Mesendoderm (in vitro differentiated cells): ENCODE measurements around the gene CXXC4.

Experiments
- DNase-seq: peaks from one replicate; pipeline ENCODE4 v3.0.0; 2013
- H2AK5ac ChIP-seq: 2 replicates; pipeline ENCODE4 v1.6.1; 2013; ENCODE audit warnings: low read length, inconsistent platforms
- H2BK120ac ChIP-seq: 2 replicates; pipeline ENCODE4 v1.6.1; 2013; ENCODE audit warnings: low read depth, mild to moderate bottlenecking, low read length, moderate library complexity, mixed read lengths
- H2BK15ac ChIP-seq: replicated peaks from 2 replicates; pipeline ENCODE4 v1.6.1; 2013; ENCODE audit warnings: low read depth, mild to moderate bottlenecking, moderate library complexity
- H2BK5ac ChIP-seq: 2 replicates; pipeline ENCODE4 v1.6.1; 2013; ENCODE audit warnings: low read length, inconsistent platforms
- H3K18ac ChIP-seq: 2 replicates; pipeline ENCODE4 v1.6.1; 2013; ENCODE audit warnings: mild to moderate bottlenecking, low read length, mixed read lengths
- H3K23ac ChIP-seq: one replicate; pipeline ENCODE4 v1.6.1; 2013; ENCODE audit warnings: low read length
- H3K27ac ChIP-seq: 2 replicates; pipeline ENCODE4 v1.5.1; 2013; ENCODE audit warnings: low read depth, mild to moderate bottlenecking, inconsistent platforms, low read length, moderate library complexity
- H3K27me3 ChIP-seq: 2 replicates; pipeline ENCODE4 v1.6.1; 2013; ENCODE audit warnings: low read length, control low read depth, mild to moderate bottlenecking, inconsistent platforms; ENCODE audit not compliant: insufficient read depth, poor library complexity
- H3K36me3 ChIP-seq: 2 replicates; pipeline ENCODE4 v1.6.1; 2013; ENCODE audit warnings: low read length, inconsistent platforms; ENCODE audit not compliant: control insufficient read depth, insufficient read depth
- H3K4ac ChIP-seq: one replicate; pipeline ENCODE4 v1.6.1; 2013; ENCODE audit warnings: low read depth, mild to moderate bottlenecking, low read length, moderate library complexity
- H3K4me1 ChIP-seq: 2 replicates; pipeline ENCODE4 v1.6.1; 2013; ENCODE audit warnings: low read depth, low read length, inconsistent platforms; ENCODE audit not compliant: control insufficient read depth
- H3K4me2 ChIP-seq: 2 replicates; pipeline ENCODE4 v1.6.1; 2013; ENCODE audit warnings: low read length
- H3K4me3 ChIP-seq: 2 replicates; pipeline ENCODE4 v1.5.1; 2013; ENCODE audit warnings: mild to moderate bottlenecking, low read length
- H3K56ac ChIP-seq: one replicate; pipeline ENCODE4 v1.6.1; 2013; ENCODE audit warnings: low read length
- H3K79me1 ChIP-seq: 2 replicates; pipeline ENCODE4 v1.6.1; 2013; ENCODE audit warnings: low read length, inconsistent platforms
- H3K79me2 ChIP-seq: 2 replicates; pipeline ENCODE4 v1.6.1; 2013; ENCODE audit warnings: mild to moderate bottlenecking, low read length; ENCODE audit not compliant: control insufficient read depth, insufficient read depth
- H3K9ac ChIP-seq: 2 replicates; pipeline ENCODE4 v1.6.1; 2013; ENCODE audit warnings: low read length, inconsistent platforms
- H4K5ac ChIP-seq: one replicate; pipeline ENCODE4 v1.6.1; 2013; ENCODE audit warnings: low read length
- H4K8ac ChIP-seq: one replicate; pipeline ENCODE4 v1.6.1; 2013; ENCODE audit warnings: low read depth, mild to moderate bottlenecking, control low read depth, low read length, moderate library complexity
- WGBS: extraction: QIAGEN DNeasy Blood & Tissue Kit; methylation state at CpG from one replicate; pipeline ENCODE4 v1.1.7; 2013; ENCODE audit warnings: low lambda C conversion rate, missing lambda C conversion rate; ENCODE audit not compliant: insufficient coverage; ENCODE audit errors: extremely low coverage; 5-methylcytosine and 5-hydroxymethylcytosine counted together

The CXXC4 gene

GRCh38 chr4:104524026-104524425, 29.3 kb upstream of the CXXC4 start:
- Histone ChIP-seq H3K18ac (no peak overlapping the region), H3K4me2 (no peak overlapping the region), H3K9ac (no peak overlapping the region), H2BK120ac (no peak overlapping the region), H3K27ac (no peak overlapping the region), H3K27me3 (no peaks in the 10 kb centered on the region), H3K4ac (no peak overlapping the region), H2BK5ac (no peak overlapping the region), H3K4me1 (no peaks in the 10 kb centered on the region), H3K79me1 (no peaks in the 10 kb centered on the region), H3K56ac (no peak overlapping the region), H2BK15ac (no peak overlapping the region), H3K23ac (no peak overlapping the region), H2AK5ac (no peak overlapping the region), H3K79me2 (no peaks in the 10 kb centered on the region), H4K8ac (no peak overlapping the region), H4K5ac (no peak overlapping the region), H3K36me3 (no peaks in the 10 kb centered on the region), H3K4me3 (no peak overlapping the region)
- DNase-seq = no peak
- WGBS = no CpG with 5 or more reads among the region's 2 CpGs

GRCh38 chr4:104519588-104519987, 24.9 kb upstream of the CXXC4 start:
- Histone ChIP-seq H2BK15ac (no peak overlapping the region), H4K8ac (no peak overlapping the region), H3K9ac (no peak overlapping the region), H3K27me3 (no peaks in the 10 kb centered on the region), H3K4me1 (no peaks in the 10 kb centered on the region), H2AK5ac (no peak overlapping the region), H3K4me3 (no peak overlapping the region), H2BK5ac (no peak overlapping the region), H4K5ac (no peak overlapping the region), H3K56ac (no peak overlapping the region), H3K36me3 (no peaks in the 10 kb centered on the region), H3K4ac (no peak overlapping the region), H3K23ac (no peak overlapping the region), H3K27ac (no peak overlapping the region), H2BK120ac (no peak overlapping the region), H3K18ac (no peak overlapping the region), H3K4me2 (no peak overlapping the region), H3K79me1 (no peaks in the 10 kb centered on the region), H3K79me2 (no peaks in the 10 kb centered on the region)
- no peak for DNase-seq

GRCh38 chr4:104516884-104517283, 22.2 kb upstream of the CXXC4 start:
- Histone ChIP-seq H3K56ac (no peak overlapping the region), H3K4me1 (no peaks in the 10 kb centered on the region), H2AK5ac (no peak overlapping the region), H3K27ac (no peak overlapping the region), H3K4ac (no peak overlapping the region), H4K8ac (no peak overlapping the region), H2BK120ac (no peak overlapping the region), H3K9ac (no peak overlapping the region), H3K27me3 (no peaks in the 10 kb centered on the region), H2BK5ac (no peak overlapping the region), H3K79me1 (no peaks in the 10 kb centered on the region), H3K36me3 (no peaks in the 10 kb centered on the region), H3K4me3 (no peak overlapping the region), H2BK15ac (no peak overlapping the region), H3K18ac (no peak overlapping the region), H3K23ac (no peak overlapping the region), H3K79me2 (no peaks in the 10 kb centered on the region), H4K5ac (no peak overlapping the region), H3K4me2 (no peak overlapping the region)
- DNase-seq = no peak

- Histone ChIP-seq H3K4ac (no peak overlapping the region), H4K8ac (no peak overlapping the region)
- no CpG with 5 or more reads among the region's 1 CpG for WGBS
These were observed 13.5 kb upstream of the CXXC4 start for GRCh38 chr4:104508224-104508623.

GRCh38 chr4:104507112-104507511, 12.4 kb upstream of the CXXC4 start:
- no peaks in the 10 kb centered on the region for H3K79me2 ChIP-seq
- no peak overlapping the region for H3K18ac ChIP-seq
- H3K27me3 ChIP-seq = no peaks in the 10 kb centered on the region
- no peak overlapping the region for H3K4me2 ChIP-seq
- H4K5ac ChIP-seq = no peak overlapping the region
- no peak overlapping the region for H3K23ac ChIP-seq
- H3K4me3 ChIP-seq = no peak overlapping the region
- H3K4me1 ChIP-seq = no peaks in the 10 kb centered on the region
- no peak overlapping the region for H3K56ac ChIP-seq
- H2BK120ac ChIP-seq = no peak overlapping the region
- no peak overlapping the region for H2BK5ac ChIP-seq
- H4K8ac ChIP-seq = no peak overlapping the region
- H3K4ac ChIP-seq = no peak overlapping the region
- no peak overlapping the region for H3K27ac ChIP-seq
- DNase-seq = no peak
- H2AK5ac ChIP-seq = no peak overlapping the region
- H2BK15ac ChIP-seq = no peak overlapping the region
- no peaks in the 10 kb centered on the region for H3K79me1 ChIP-seq
- H3K9ac ChIP-seq = no peak overlapping the region
- no peaks in the 10 kb centered on the region for H3K36me3 ChIP-seq
- no CpG with 5 or more reads among the region's 1 CpG for WGBS

More at GRCh38 chr4:104508224-104508623, 13.5 kb upstream of the CXXC4 start:
- DNase-seq = no peak
- no peak overlapping the region for H4K5ac ChIP-seq
- no peak overlapping the region for H3K9ac ChIP-seq
- no peak overlapping the region for H2BK15ac ChIP-seq
- no peak overlapping the region for H2BK5ac ChIP-seq
- H3K18ac ChIP-seq = no peak overlapping the region
- no peak overlapping the region for H3K4me2 ChIP-seq
- no peak overlapping the region for H3K27ac ChIP-seq
- no peak overlapping the region for H3K23ac ChIP-seq
- no peaks in the 10 kb centered on the region for H3K27me3 ChIP-seq
- no peak overlapping the region for H2AK5ac ChIP-seq
- H3K4me1 ChIP-seq = no peaks in the 10 kb centered on the region
- no peak overlapping the region for H3K4me3 ChIP-seq
- no peaks in the 10 kb centered on the region for H3K36me3 ChIP-seq
- no peak overlapping the region for H2BK120ac ChIP-seq
- H3K56ac ChIP-seq = no peak overlapping the region
- H3K79me1 ChIP-seq = no peaks in the 10 kb centered on the region
- no peaks in the 10 kb centered on the region for H3K79me2 ChIP-seq

- H3K79me1 ChIP-seq = no peaks in the 10 kb centered on the region
- H3K27me3 ChIP-seq = no peaks in the 10 kb centered on the region
- H2BK120ac ChIP-seq = no peak overlapping the region
- H4K8ac ChIP-seq = no peak overlapping the region
- H3K4ac ChIP-seq = no peak overlapping the region
- no peaks in the 10 kb centered on the region for H3K79me2 ChIP-seq
- no peak overlapping the region for H4K5ac ChIP-seq
- H3K36me3 ChIP-seq = no peaks in the 10 kb centered on the region
- WGBS = no CpG with 5 or more reads among the region's 2 CpGs
- no peak overlapping the region for H3K23ac ChIP-seq
- no peak overlapping the region for H3K27ac ChIP-seq
- no peak overlapping the region for H2BK15ac ChIP-seq
- H3K18ac ChIP-seq = no peak overlapping the region
- no peak overlapping the region for H2AK5ac ChIP-seq
- H3K9ac ChIP-seq = no peak overlapping the region
- H3K4me3 ChIP-seq = no peak overlapping the region
- no peaks in the 10 kb centered on the region for H3K4me1 ChIP-seq
- no peak overlapping the region for H3K4me2 ChIP-seq
- H3K56ac ChIP-seq = no peak overlapping the region
- DNase-seq = no peak
- no peak overlapping the region for H2BK5ac ChIP-seq
These were observed 9.8 kb upstream of the CXXC4 start for GRCh38 chr4:104504536-104504935.
